Sigmoid colon (tissue), 7 donors: ENCODE results near the gene BICC1. TPM values are rescaled to one million over a fixed set of nuclear protein-coding genes. Genes with fewer than 3 reads are reported as not detected.

Source experiments
- DNase-seq: peaks from one replicate; pipeline ENCODE4 v3.0.0-alpha.2; 2019
- H3K27ac ChIP-seq, 4 donors: fragments of 200-600 bp; sonication (generic); one replicate each; pipeline ENCODE4 v1.5.1; 2016 to 2019; ENCODE audit warnings: mild to moderate bottlenecking in 1 of 4
- H3K27me3 ChIP-seq, 3 donors: fragments of 200-600 bp; sonication (generic); one replicate each; pipeline ENCODE4 v1.5.1; 2019; ENCODE audit warnings: mild to moderate bottlenecking in 1 of 3
- H3K36me3 ChIP-seq, 4 donors: fragments of 200-600 bp; sonication (generic); one replicate each; pipeline ENCODE4 v1.5.1; 2016 to 2019
- H3K4me1 ChIP-seq, 4 donors: fragments of 200-600 bp; sonication (generic); one replicate each; pipeline ENCODE4 v1.5.1; 2017 to 2019
- H3K4me3 ChIP-seq, 4 donors: fragments of 200-600 bp; sonication (generic); one replicate each; pipeline ENCODE4 v1.5.1; 2017 to 2019; ENCODE audit warnings: mild to moderate bottlenecking in 2 of 4, moderate library complexity in 1 of 4
- H3K9me3 ChIP-seq, 4 donors: fragments of 200-600 bp in 3 of 4; sonication (generic) in 3 of 4; one replicate each; pipeline versions ENCODE4 v1.5.1 to v1.6.1; 2013 to 2019
- CTCF ChIP-seq, 4 experiments: fragments of 450-650 bp in 3 of 4; fragments of 200-600 bp in 1 of 4; IDR thresholded peaks; one replicate each; pipeline ENCODE4 v1.5.1; 2016 to 2019; ENCODE audit warnings: antibody characterized with exemption in 4 of 4, mild to moderate bottlenecking in 3 of 4, moderate library complexity in 2 of 4
- EP300 ChIP-seq, 4 donors: sonication (generic); formaldehyde crosslinking; IDR thresholded peaks; one replicate each; pipeline ENCODE4 v1.6.1; 2017; ENCODE audit warnings: antibody characterized with exemption in 4 of 4
- POLR2A ChIP-seq, 2 donors: fragments of 450-650 bp; IDR thresholded peaks; one replicate each; pipeline ENCODE4 v1.6.1; 2016; ENCODE audit warnings: antibody characterized with exemption in 2 of 2, mild to moderate bottlenecking in 2 of 2, moderate library complexity in 2 of 2
- POLR2AphosphoS5 ChIP-seq, 4 donors: sonication (generic); formaldehyde crosslinking; IDR thresholded peaks; one replicate each; pipeline ENCODE4 v1.6.1; 2017; ENCODE audit warnings: antibody characterized with exemption in 4 of 4
- WGBS, 2 donors: extraction: QIAGEN DNeasy Blood & Tissue Kit; methylation state at CpG; one replicate each; pipeline ENCODE4 v1.1.7; 2013; 5-methylcytosine and 5-hydroxymethylcytosine counted together
- intact Hi-C: fragments of 100-400 bp; cut with DNase I; formaldehyde crosslinking; loops from one replicate; pipeline ENCODE4 v1.15.1; 2023
- polyA plus RNA-seq, 3 donors: library from polyadenylated mRNA; stranded (reverse); fragments of 200-250 nt; gene quantifications; one replicate each; pipeline ENCODE4 v1.2.3, GENCODE V29; 2013
- total RNA-seq, 4 donors: library from RNA; depleted of rRNA; stranded (reverse); fragments of >200 nt; gene quantifications; one replicate each; pipeline ENCODE4 v1.1.0, GENCODE V29; 2016
- donor health status: healthy with polysubstance abuse.
- donor health status: Bipolar disorder and iron deficiency.
- donor health status: healthy.

Gene BICC1
- total and polyA plus RNA-seq, 7 donors = 0.46 to 17.3 (median 7.9) TPM

- H3K27me3 ChIP-seq = no peaks in the 10 kb centered on the region
- DNase-seq = no peak
- H3K4me3 ChIP-seq = no peak overlapping the region
- peak overlapping the region in 1 of 4 donors; percentile 9 for H3K27ac ChIP-seq
- H3K4me1 ChIP-seq = peaks cover 0 to 9% (median 2%) of the 10 kb centered on the region in 4 donors
- H3K36me3 ChIP-seq = no peaks in the 10 kb centered on the region
- H3K9me3 ChIP-seq = no peaks in the 10 kb centered on the region
- intact Hi-C loops = no loop called here
- no peak for TF ChIP-seq CTCF (IDR thresholded peaks at IDR 0.05)
Observed at GRCh38 chr10:58734664-58735063, 222.0 kb downstream of the BICC1 start.

GRCh38 chr10:58735087-58735486 lies 222.4 kb downstream of the BICC1 start:
- no peak for DNase-seq
- Histone ChIP-seq H3K27me3 (no peaks in the 10 kb centered on the region), H3K9me3 (no peaks in the 10 kb centered on the region), H3K4me1 (peaks cover 0 to 9% (median 2%) of the 10 kb centered on the region in 4 donors), H3K27ac (peak overlapping the region in 2 of 4 donors; percentile 9 to 20), H3K36me3 (no peaks in the 10 kb centered on the region), H3K4me3 (no peak overlapping the region)
- TF ChIP-seq CTCF (IDR thresholded peaks at IDR 0.05) = no peak
- TF ChIP-seq POLR2AphosphoS5 (IDR thresholded peaks at IDR 0.05) = no peak
- TF ChIP-seq EP300 (IDR thresholded peaks at IDR 0.05) = no peak
- no peak for TF ChIP-seq POLR2A (IDR thresholded peaks at IDR 0.05)
- intact Hi-C loops = no loop called here
- 72 to 78% methylated on average over 7 of the region's 7 CpGs for WGBS, 2 donors

GRCh38 chr10:58740620-58741369 lies 228.1 kb downstream of the BICC1 start:
- Histone ChIP-seq H3K36me3 (no peaks in the 10 kb centered on the region), H3K4me1 (no peaks in the 10 kb centered on the region), H3K27ac (no peak overlapping the region), H3K4me3 (no peak overlapping the region), H3K9me3 (no peaks in the 10 kb centered on the region), H3K27me3 (no peaks in the 10 kb centered on the region)
- TF ChIP-seq POLR2A (IDR thresholded peaks at IDR 0.05) (no peak), POLR2AphosphoS5 (IDR thresholded peaks at IDR 0.05) (no peak), EP300 (IDR thresholded peaks at IDR 0.05) (no peak), CTCF (IDR thresholded peaks at IDR 0.05) (no peak)
- no peak for DNase-seq
- intact Hi-C loops = no loop called here
- WGBS, 2 donors = 91 to 92% methylated on average over 11 of the region's 11 CpGs

GRCh38 chr10:58741673-58742072 lies 229.0 kb downstream of the BICC1 start:
- intact Hi-C loops = no loop called here
- TF ChIP-seq EP300 (IDR thresholded peaks at IDR 0.05) = no peak
- no peak for TF ChIP-seq POLR2A (IDR thresholded peaks at IDR 0.05)
- no peak for TF ChIP-seq POLR2AphosphoS5 (IDR thresholded peaks at IDR 0.05)
- no peak for TF ChIP-seq CTCF (IDR thresholded peaks at IDR 0.05)
- DNase-seq = no peak
- no peaks in the 10 kb centered on the region for H3K9me3 ChIP-seq
- H3K4me1 ChIP-seq = peaks cover 0 to 2% (median 0%) of the 10 kb centered on the region in 4 donors
- H3K27ac ChIP-seq = no peak overlapping the region
- H3K36me3 ChIP-seq = no peaks in the 10 kb centered on the region
- 81 to 84% methylated on average over 4 of the region's 4 CpGs for WGBS, 2 donors
- no peak overlapping the region for H3K4me3 ChIP-seq
- H3K27me3 ChIP-seq = no peaks in the 10 kb centered on the region

GRCh38 chr10:58742141-58742540 lies 229.5 kb downstream of the BICC1 start:
- Histone ChIP-seq H3K36me3 (no peaks in the 10 kb centered on the region), H3K4me1 (peaks cover 0 to 7% (median 0%) of the 10 kb centered on the region in 4 donors), H3K4me3 (no peak overlapping the region), H3K27ac (peak overlapping the region in 1 of 4 donors; percentile 11), H3K9me3 (no peaks in the 10 kb centered on the region), H3K27me3 (no peaks in the 10 kb centered on the region)
- intact Hi-C loops = no loop called here
- WGBS, 2 donors = 80 to 94% methylated on average over 1 of the region's 1 CpG
- no peak for DNase-seq
- no peak for TF ChIP-seq EP300 (IDR thresholded peaks at IDR 0.05)
- TF ChIP-seq POLR2A (IDR thresholded peaks at IDR 0.05) = no peak
- no peak for TF ChIP-seq POLR2AphosphoS5 (IDR thresholded peaks at IDR 0.05)
- no peak for TF ChIP-seq CTCF (IDR thresholded peaks at IDR 0.05)
